HG03342 (cell line): ENCODE measurements around the gene SYCE3.

Experiments
- ATAC-seq: cut with Tn5 transposase; IDR thresholded peaks from one replicate; pipeline ENCODE4 v1.9.1; 2021; ENCODE audit warnings: mild to moderate bottlenecking, moderate library complexity; ENCODE audit not compliant: unreplicated experiment

SYCE3 gene

DNA sequence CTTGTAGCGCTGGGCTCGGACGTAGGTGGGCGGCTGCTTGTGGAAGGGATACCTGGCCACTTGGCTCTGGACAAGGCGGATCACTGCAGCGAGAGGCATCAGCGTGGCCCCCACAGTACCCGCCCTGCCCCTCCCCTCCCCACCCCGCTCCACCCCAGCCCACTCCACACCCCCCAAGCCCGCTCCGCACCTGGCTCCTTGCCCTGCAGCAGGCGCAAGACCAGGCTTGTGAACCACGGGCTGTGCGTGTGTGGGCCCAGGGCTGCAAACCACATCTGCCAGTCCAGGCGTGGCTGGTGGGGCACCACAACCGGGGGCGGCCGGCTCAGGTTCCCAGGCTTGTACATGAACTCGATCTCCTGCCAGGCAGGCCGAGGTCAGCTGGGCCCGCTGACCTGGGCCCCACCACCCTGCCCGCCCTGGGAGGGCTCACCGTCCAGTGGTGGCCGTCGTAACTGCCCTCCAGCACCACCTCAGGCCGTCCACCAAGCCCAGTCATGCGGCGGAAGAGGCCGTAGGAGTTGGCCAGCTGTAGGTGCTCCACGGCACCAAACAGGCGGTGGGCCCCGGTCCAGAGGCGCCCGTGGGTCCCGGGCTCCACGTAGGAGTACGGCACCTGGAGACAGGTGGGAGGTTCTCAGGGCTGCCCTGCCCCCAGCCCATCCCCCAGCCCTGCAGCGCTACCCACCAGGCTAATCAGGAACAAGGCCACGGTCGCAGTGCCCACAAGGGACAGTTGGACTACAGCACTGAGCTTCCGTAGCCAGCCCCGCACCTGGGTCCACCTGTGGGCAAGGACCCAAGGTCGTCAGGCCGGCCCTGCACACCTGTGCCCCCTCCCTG lies 58.1 kb downstream of the SYCE3 start:
- ATAC-seq = no peak

DNA sequence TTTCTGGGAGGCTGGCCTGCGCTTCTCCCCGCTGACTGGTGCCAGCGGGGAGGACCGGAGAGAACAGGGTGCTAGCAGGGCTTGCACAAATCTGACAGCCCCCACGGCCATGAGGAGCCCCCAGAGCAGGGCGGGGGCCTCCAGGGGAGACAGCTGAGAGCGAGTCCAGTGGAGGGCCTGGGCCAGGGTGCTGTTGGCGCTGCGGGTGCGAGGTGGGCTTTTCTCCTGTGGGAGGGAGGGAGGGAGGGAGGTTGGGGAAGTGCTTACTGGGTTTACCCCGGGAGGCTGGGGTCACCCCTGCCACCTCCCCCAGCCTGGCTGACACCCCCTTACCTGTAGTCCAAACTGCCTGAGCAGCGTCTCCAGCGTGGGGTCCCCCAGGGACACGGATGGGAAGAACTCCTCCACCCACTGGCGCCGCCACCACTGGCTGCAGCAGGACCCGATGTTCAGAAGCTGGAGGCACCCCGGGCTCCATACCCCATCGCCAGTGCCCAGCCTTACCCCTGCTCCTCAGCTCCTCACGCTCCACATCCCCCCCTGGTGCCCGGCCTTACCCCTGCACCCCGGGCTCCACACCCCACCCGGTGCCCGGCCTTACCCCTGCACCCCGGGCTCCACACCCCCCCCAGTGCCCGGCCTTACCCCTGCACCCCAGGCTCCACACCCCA lies 59.1 kb downstream of the SYCE3 start:
- ATAC-seq = no peak

- ATAC-seq = no peak
Measured at GRCh38 chr22:50502628-50503474, 59.9 kb downstream of the SYCE3 start.

- no peak for ATAC-seq
Measured at GRCh38 chr22:50502096-50502495, 60.6 kb downstream of the SYCE3 start.
